PC-9 (cell line): ENCODE measurements around the gene CYSRT1. TPM values are rescaled to one million over a fixed set of nuclear protein-coding genes. Genes with fewer than 3 reads are reported as not detected.

Source experiments
- BruUV-seq: library from RNA; stranded (reverse); fragments of 400-500 nt; replicated peaks from 2 replicates; lab custom pipeline; 2021; lab: Mats Ljungman, UMichigan
- CTCF ChIA-PET: fragments of 300-600 bp; sonication (Branson Sonifier 250); formaldehyde crosslinking; loops from one replicate; lab custom pipeline; 2022; ENCODE audit warnings: antibody characterized with exemption; lab: Charles Lee
- POLR2A ChIA-PET: fragments of 300-600 bp; sonication (Branson Sonifier 250); formaldehyde crosslinking; loops from one replicate; lab custom pipeline; 2022; ENCODE audit warnings: antibody characterized with exemption; ENCODE audit not compliant: unreplicated experiment; lab: Charles Lee
- DNase-seq, 2 experiments: peaks; one replicate each; pipeline versions ENCODE4 v3.0.0 to v3.0.0-alpha.2; 2015 to 2022; ENCODE audit warnings: mixed read lengths in 1 of 2
- H2AFZ ChIP-seq: fragments of 200-600 bp; sonication (generic); 2 replicates; pipeline ENCODE4 v1.8.1; 2017; ENCODE audit warnings: antibody characterized with exemption
- H3F3A ChIP-seq: fragments of 200-600 bp; sonication (generic); 2 replicates; pipeline ENCODE4 v1.8.1; 2017; ENCODE audit warnings: antibody characterized with exemption, mild to moderate bottlenecking, low read depth; ENCODE audit not compliant: insufficient read depth
- H3K27ac ChIP-seq: fragments of 200-600 bp; sonication (generic); 2 replicates; pipeline ENCODE4 v1.6.1; 2016; ENCODE audit warnings: mixed run types
- H3K27me3 ChIP-seq: fragments of 200-600 bp; sonication (generic); 2 replicates; pipeline ENCODE4 v1.6.1; 2016; ENCODE audit warnings: low read depth, mixed run types; ENCODE audit not compliant: insufficient read depth
- H3K36me3 ChIP-seq: fragments of 200-600 bp; sonication (generic); 2 replicates; pipeline ENCODE4 v1.6.1; 2016; ENCODE audit warnings: low read depth, mixed run types
- H3K4me1 ChIP-seq: fragments of 200-600 bp; sonication (generic); replicated peaks from 2 replicates; pipeline ENCODE4 v1.6.1; 2016; ENCODE audit warnings: mixed run types; ENCODE audit not compliant: insufficient read depth
- H3K4me2 ChIP-seq: fragments of 200-600 bp; sonication (generic); 2 replicates; pipeline ENCODE4 v1.6.1; 2017; ENCODE audit warnings: mixed run types
- H3K4me3 ChIP-seq: fragments of 200-600 bp; sonication (generic); 2 replicates; pipeline ENCODE4 v1.6.1; 2016; ENCODE audit warnings: mixed run types
- H3K79me2 ChIP-seq: fragments of 200-600 bp; sonication (generic); 2 replicates; pipeline ENCODE4 v1.6.1; 2017; ENCODE audit warnings: low read depth, mixed run types
- H3K9me2 ChIP-seq: fragments of 200-600 bp; sonication (generic); 2 replicates; pipeline ENCODE4 v1.8.1; 2017; ENCODE audit warnings: mild to moderate bottlenecking; ENCODE audit not compliant: insufficient read depth
- H3K9me3 ChIP-seq: fragments of 200-600 bp; sonication (generic); 2 replicates; pipeline ENCODE4 v1.8.1; 2016; ENCODE audit warnings: low read depth; ENCODE audit not compliant: insufficient read depth
- H4K20me1 ChIP-seq: fragments of 200-600 bp; sonication (generic); 2 replicates; pipeline ENCODE4 v1.8.1; 2017; ENCODE audit not compliant: insufficient read depth
- CTCF ChIP-seq: fragments of 200-600 bp; sonication (generic); conservative IDR thresholded peaks from 2 replicates; pipeline ENCODE4 v1.6.1; 2017; ENCODE audit warnings: mixed run types, antibody characterized with exemption, mild to moderate bottlenecking, moderate library complexity
- EZH2 ChIP-seq: fragments of 200-600 bp; sonication (generic); IDR thresholded peaks from 2 replicates; pipeline ENCODE4 v1.8.0; 2017; ENCODE audit warnings: antibody characterized with exemption, low read depth
- intact Hi-C: fragments of 100-400 bp; cut with micrococcal nuclease; formaldehyde crosslinking; loops from one replicate; pipeline ENCODE4 v1.10.0; 2022; ENCODE audit not compliant: unreplicated experiment
- total RNA-seq: library from RNA; stranded (reverse); gene quantifications from 2 replicates; pipeline ENCODE4 v1.2.3, GENCODE V29; 2021

Gene CYSRT1
- total RNA-seq, 1 experiment from 2014 or later: 15.2 TPM

GRCh38 chr9:137236238-137236935 lies 11.4 kb downstream of the CYSRT1 start:
- H3F3A ChIP-seq: peaks cover 8% of the 10 kb centered on the region
- no peaks in the 10 kb centered on the region for H3K27me3 ChIP-seq
- H3K4me1 ChIP-seq: peaks cover 25% of the 10 kb centered on the region
- intact Hi-C loops: no loop called here
- H3K36me3 ChIP-seq: no peaks in the 10 kb centered on the region
- ChIA-PET POLR2A (interaction anchor here (0.6 to 0.8 kb wide), 7 partner anchors 13 to 479 kb away, joined by 3 to 15 read pairs (median 4); partner anchors contain the start of gene NRARP), CTCF (interaction anchor here (0.6 to 1.8 kb wide), 23 partner anchors 9 to 459 kb away, joined by 3 to 13 read pairs (median 4); partner anchors contain the start of genes NELFB, RNF224, TOR4A and TPRN)
- DNase-seq: peak; percentile 58 to 88
- no peak overlapping the region for H3K4me3 ChIP-seq
- H3K9me3 ChIP-seq: no peaks in the 10 kb centered on the region
- H2AFZ ChIP-seq: no peak overlapping the region
- no TSS peak for BruUV-seq
- TF ChIP-seq CTCF: peak; percentile 97
- TF ChIP-seq EZH2: no peak
- H3K27ac ChIP-seq: no peak overlapping the region
- no peaks in the 10 kb centered on the region; the same call in 1 of the 2 replicates for H4K20me1 ChIP-seq
- H3K4me2 ChIP-seq: no peak overlapping the region
- peaks cover 30% of the 10 kb centered on the region for H3K79me2 ChIP-seq
- no peaks in the 10 kb centered on the region for H3K9me2 ChIP-seq

- Histone ChIP-seq H3K4me3 (no peak overlapping the region), H2AFZ (no peak overlapping the region), H3K27me3 (no peaks in the 10 kb centered on the region), H3K27ac (no peak overlapping the region), H3F3A (peaks cover 12% of the 10 kb centered on the region), H3K79me2 (peaks cover 34% of the 10 kb centered on the region), H3K9me2 (no peaks in the 10 kb centered on the region), H3K9me3 (no peaks in the 10 kb centered on the region), H3K36me3 (0 out of 2 replicates have a peak, but pooled peaks cover 4% of the 10 kb centered on the region), H3K4me2 (no peak overlapping the region), H3K4me1 (peaks cover 25% of the 10 kb centered on the region), H4K20me1 (peaks cover 4% of the 10 kb centered on the region)
- ChIA-PET POLR2A (interaction anchor here (0.6 to 0.8 kb wide), 5 partner anchors 34 to 479 kb away, joined by 3 to 15 read pairs (median 7); no protein-coding TSS in a partner anchor), CTCF (interaction anchor here (0.6 to 1.8 kb wide), 22 partner anchors 10 to 459 kb away, joined by 3 to 13 read pairs (median 4); partner anchors contain the start of genes NELFB, RNF224, TOR4A and TPRN)
- no peak for DNase-seq
- no TSS peak for BruUV-seq
- TF ChIP-seq CTCF (no peak), EZH2 (no peak)
- intact Hi-C loops: no loop called here
These were observed 12.0 kb downstream of the CYSRT1 start for GRCh38 chr9:137236936-137237421.
